NCI-H1105 (cell line): Measurements from ENCODE around the gene BIRC5.
A peak's percentile ranks its signal among the peaks of the same experiment; 100 is the strongest.
"Not testable (repeated sequence)": the region's sequence is repeated elsewhere in the genome, so short reads cannot be mapped to it uniquely, and the experiment has no call there.

Experiments used
- DNase-seq: peaks from one replicate; lab custom pipeline; 2025; lab: John Stamatoyannopoulos, UW

Gene BIRC5

DNA sequence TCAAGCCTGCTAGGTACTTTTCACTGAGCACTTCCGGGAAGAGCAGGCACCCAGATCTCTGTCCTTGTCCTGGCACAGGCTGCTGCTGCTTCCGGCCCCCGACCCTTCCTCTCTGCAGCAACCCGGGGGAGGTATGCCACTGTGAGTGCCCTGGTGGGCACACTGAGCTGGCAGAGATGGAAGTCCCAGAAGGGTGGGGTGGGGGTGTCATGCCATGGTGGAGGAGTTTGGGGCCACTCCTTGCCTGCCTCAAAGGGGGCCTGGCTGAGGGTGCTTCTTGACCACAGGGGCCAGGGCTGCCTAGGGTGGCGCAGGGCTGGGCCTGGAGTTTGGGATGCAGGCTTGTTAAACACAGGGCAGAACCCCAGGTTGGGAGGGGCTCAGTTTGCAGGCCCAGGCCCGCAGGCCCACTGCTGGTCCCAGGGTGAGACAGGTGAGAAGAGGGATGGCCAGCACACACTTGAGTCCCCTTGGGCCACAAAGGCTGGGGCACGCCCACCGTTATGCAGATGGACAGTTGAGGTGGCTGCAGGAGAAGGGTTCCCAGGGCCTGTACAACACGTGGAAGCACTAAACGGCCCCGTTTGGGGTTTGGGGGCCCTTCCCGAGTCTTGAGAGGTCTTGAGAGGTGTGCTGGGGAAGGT lies 26.1 kb downstream of the BIRC5 start:
- no peak for DNase-seq

DNA sequence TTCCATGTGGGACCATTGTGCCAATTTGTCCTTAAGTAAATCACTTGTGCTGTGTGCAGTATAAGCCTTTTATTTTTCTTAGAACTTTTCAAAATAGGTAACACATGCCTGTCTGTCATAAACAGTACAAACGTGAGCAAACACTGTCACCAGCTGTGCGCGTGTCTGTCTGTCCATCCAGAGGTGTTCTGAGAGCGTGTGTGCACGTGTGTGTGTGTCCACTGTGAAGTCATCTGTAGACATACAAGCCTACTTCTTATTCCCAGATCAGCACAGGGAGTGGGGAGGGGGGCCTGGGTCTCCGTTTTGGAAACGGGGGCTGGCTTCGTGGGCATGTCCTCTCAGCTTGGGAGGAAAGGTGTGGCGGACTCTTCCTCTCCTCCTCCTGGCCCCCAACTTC lies 26.8 kb downstream of the BIRC5 start:
- no peak for DNase-seq

DNA sequence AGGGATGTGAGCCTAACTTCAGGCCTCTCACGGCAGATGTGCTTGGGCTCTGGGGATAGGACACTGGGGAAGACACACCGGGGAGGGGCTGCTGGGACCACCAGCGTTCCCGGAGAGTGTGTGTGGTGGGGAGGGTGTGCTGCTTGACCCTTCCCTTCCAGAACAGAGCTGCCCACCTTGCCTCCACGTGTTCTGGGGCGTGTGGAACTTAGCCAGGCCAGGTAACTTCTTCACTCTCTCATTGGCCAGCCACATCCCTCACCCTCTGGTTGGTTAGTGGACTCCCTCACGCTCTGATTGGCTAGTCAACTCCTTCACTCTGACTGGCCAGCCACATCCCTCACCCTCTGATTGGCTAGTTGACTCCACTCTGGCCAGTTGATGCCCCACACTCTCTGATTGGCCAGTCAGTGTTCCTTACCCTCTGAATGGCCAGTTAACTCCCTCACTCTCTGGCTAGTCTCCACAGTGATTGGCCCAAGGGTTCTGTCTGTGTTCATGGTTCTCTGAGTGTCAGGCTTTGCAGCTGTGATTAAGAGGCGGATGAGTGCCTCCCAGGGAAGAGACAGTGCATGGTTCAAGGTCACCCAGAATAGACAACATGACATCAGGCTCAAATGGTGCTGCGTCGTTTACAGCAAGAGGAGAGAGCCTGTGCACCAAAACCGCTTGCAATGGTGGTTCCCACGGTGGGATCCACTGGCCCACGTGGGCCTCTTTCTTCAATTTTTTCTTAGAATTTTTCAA lies 27.4 kb downstream of the BIRC5 start:
- no peak for DNase-seq

DNA sequence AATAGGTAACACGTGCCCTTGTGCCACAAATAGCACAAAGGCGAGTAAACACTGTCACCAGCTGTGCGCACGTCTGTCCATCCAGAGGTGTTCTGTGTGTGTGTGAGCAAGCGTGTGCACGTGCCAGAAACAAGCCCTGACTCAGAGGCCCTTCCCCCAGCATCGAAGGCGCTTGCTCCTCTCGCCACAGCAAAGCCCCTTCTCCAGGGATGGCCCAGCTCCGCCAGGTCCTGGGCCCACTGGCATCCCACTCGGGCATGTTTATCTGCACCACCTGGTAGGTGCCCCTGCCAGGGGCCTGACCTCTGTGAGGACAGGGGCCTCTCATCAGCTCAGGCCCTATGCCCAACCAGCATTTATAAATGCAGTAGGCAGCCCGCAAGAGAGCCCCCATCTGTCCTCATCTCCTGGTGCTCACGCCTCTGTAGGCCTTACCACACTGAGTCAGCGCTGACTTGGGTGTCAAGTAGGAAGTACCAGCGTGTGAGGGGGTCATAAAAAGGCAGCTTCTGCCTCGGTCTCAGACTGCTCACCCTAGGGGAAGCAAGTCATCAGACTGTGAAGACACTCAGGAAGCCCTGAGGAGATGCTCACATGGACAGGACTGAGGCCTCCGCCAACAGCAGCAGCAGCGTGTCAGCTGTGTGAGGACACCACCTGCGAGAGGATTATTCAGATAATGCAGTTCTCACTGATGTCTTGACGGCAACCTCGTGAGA lies 28.1 kb downstream of the BIRC5 start:
- DNase-seq, result no peak

DNA sequence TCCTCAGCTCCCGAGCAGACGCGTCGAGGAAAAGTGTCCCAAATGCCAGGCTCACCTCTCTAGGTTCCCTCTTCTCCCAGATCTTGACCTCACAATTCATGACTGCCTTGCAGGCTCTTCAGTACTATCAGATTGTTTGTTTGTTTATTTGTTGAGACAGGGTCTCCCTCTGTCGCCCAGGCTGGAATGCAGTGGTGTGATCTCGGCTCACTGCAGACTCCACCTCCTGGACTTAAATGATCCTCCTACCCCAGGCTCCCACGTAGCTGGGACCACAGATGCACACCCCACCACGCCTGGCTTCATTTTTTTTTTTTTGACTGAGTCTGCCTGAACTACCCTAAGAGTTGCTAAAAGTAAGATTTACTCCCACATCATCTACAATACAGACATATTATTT lies 33.3 kb downstream of the BIRC5 start:
- no peak for DNase-seq

DNA sequence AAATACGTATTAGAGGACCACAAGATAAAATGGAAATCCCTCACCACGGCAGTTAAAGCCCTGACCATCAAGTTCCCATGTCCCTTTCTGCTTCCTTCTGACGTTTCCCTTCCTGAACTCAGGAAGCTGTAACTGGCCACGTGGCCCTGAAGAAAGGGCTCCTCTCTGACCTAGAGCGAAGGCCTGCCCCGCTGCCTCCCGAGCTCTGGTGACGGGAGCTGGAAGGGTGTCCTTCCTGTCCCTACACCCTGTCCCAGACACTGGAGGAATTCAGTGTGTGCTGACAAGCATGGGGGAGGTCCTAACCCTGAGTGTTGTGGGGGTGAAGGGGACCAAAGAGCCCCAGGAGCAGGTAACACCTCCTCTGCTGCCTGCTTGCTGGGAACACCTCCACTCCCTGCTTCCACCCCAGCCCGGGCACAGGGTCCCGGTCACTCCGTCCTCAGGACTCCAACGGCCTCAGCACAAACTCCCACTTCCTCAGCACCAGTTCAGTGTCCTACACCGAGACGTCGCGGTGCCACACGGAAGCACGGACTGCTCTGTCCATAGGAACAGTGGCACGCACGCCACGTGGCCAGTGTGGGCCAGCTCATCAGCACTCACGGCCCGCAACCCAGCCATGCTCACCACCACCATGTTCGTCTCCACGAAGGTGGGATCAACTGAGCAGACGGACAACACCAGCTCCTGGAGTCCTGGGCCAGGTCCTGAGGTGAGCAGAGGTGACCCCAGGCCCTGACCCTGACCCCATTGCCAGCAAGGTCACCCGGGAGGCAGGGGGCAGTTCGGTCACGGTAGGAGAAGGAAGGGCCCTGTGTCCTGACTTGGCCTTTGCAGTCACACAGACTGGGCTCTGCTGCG lies 34.2 kb downstream of the BIRC5 start:
- DNase-seq, result no peak

DNA sequence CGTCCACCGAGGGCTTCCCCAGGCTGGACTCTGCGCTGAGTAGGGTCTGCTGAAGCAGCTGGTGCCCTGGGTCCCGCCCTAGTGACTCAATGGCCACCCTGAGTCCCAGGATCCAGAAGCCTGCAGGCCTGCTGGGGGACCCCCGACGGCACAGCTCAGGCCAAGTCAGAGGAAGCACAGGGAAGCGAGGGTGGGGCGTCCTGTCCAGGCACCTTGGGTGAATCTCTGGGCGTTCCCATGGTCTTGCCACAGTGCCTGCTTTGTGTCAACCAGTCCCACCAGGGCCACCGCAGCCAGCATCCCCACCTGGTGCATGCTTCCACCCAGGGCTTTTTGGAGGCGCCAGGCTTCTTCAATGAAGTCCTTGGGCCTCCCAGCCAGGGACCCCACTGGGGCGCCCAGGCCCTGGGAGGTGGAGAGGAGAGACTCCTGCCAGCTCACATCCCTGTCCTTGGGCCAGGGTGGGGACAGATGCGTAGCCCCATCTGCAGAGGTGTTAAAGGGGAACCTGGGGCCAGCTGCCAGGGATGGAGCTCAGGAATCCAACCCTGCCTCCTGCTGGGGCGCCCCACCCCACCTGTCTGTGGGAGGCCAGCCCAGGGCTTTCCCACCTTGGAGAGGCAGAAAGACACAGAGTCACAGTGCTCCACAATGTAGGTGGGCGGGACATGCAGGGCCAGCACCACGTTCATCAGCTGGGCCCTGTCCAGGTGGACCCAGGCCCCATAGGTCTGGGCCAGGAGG lies 35.2 kb downstream of the BIRC5 start:
- DNase-seq, result no peak

DNA sequence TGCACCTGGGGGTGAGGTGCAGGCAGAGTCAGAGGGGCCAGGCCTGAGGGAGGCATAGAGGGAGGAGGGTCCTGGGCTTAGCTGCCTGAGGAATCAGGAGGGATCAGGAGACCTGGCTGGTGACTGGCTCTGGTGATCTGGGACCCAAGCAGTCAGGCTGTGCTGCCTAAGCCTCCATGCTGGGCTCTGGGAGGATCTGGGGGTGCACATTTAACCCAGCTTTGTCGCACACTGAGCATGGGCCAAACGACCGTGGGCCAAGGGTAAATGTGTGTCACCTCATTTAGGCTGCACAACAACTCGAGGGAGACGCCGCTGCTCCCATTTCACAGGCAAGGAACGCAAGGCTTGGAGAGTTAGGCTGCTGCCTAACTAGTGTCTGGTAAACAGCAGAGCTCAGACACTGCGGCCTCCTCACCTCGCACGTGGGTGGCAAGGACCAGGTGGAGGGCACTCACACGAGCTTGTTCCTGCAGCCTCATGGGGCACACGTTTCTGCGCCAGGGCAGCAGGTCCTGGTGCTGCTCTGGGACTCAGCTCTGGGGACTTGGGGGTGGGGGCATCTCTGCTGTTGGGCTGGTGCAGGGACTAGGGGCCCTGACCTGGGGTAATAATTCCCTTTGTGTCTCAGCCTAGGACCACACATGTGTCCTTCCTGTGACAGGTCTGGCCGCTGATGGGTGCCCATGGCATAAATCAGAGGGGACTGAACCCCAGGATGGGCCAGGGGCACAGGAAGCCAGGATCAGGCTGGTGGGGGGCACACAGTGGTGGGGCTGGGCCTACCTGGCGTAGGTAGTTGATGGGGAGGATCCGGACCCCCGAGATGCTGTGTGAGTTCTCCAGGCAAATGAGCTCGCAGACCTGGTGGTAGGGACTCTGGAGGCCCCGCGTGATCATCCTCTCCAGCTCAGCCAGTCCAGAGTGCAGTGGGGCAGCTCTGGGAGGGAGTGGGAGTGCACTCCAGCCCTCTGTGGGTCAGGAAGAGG lies 36.1 kb downstream of the BIRC5 start:
- DNase-seq, result no peak

DNA sequence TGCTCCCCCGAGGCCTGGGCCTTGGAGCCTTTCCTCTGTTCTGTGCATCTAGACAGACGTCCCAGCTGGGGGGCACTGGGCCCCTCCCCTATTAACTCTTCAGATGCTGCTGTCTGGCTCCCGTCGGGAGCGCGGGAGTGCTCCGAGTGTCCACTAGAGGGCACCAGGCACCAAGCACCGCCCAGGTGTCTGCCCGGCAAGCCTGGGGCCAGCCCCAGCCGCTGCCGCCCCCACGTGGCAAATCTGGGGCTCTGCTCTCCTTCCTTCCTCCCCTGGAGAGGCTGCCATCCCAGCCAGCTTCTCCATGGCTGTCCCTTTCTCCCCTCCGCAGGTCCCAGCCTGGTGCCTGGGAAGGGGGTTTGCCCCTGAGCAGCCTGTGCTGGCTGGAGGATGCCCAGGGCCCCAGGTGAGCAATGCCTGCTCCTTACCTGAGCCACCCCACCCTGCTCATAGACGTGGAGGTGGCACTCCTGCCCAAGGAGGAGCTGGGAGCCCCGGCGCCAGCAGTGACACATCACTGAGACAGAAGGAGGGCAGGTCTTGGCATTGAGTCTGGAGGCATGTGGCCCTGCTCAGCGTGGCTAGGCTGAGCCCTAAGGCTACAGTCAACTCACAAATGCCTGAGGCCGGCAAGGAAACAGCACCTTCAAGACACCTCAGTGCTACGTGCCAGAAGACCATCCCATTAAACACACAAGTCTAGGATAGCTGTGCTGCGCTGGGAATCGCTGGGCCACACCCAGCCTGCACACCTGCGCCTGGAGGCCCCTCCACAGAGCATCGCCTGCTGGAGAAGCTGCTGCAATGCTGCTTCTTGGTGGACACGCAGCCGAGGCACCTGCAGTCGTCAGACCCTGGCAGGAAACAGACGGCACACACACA lies 37.1 kb downstream of the BIRC5 start:
- peak; percentile 64 for DNase-seq

DNA sequence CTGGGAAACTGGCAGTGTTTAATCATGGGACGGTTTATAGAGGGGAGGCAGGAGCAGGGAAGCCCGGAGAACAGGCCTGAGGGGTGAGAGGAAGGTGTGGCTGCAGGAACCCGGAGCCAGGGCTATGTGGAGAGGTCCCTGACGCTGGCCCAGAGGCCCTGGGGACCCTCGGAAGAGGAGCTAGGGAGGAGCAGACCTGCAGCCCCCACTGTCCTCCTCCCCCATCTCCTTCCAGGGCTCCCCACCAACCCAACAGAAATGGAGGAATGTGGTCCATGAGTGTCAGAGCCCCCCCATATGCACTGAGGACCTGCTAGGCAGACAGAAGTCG lies 37.7 kb downstream of the BIRC5 start:
- DNase-seq, result no peak

DNA sequence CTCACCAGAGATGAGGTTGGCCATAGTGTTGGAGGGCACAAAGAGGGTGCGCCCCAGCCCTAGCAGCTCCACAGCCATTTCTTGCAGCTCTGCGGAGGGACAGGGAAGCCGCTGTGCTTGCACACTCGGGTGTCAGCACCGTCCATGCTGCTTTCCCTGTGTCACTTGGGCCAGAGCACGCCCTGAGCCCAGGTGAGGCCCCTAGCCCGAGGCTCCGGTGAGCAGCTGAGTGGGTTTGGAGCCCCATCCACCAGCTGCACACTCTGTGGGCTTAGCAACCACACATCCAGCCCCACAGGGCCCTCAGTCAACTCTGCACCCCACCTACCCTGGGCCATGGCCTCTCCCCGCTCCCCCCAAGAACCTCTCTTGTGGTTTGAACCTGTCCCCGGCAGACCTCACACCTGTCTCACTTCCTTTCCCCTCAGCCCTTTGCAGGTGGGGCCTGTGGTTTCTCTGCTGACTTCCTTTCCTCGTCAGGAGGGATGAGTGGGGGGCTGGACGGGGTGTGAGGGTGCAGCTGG lies 38.1 kb downstream of the BIRC5 start:
- DNase-seq, result no peak

DNA sequence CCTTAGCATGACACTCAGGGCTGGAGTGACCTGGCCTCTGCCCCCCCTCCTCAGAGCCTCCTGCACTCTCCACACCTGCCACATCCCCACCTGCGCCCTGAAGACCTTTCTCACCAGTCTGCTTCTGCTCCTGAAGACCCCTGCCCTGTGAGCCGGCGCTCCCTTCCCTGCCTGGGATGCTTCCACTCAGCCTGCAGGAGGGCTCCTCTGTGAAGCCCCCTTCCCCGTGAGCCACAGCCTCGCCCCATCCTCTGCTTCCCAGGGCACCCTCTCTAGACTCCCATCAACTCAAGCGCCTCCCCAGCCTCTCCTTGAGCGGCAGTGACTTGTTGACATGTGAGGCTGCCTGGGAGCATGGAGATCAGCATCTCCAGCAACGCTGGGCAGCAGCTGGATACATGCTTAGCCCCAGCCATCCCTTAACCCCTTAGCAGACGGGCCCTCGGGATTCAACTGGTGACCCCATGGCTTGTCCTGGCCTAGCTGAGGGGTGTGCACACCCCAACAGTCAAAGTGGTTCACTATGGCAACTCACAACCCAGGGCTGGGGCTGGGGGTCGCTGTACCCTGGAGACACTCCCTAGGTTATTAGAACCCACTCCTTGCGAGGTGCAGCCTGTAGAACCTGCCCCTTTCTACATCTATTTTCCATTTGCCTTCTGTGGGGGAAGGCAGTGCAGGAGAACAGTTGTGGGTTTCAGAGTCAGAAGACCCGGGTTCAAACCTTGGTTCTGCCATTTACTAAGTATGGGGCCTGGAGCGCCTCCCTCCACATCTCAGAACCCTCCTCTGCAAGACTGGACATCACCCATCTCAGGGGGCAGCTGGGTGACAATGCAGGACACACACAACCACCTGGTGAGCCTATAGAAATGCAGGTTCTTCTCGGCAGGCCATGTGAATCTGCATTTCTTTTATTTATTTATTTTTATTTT lies 38.9 kb downstream of the BIRC5 start:
- no peak for DNase-seq

DNA sequence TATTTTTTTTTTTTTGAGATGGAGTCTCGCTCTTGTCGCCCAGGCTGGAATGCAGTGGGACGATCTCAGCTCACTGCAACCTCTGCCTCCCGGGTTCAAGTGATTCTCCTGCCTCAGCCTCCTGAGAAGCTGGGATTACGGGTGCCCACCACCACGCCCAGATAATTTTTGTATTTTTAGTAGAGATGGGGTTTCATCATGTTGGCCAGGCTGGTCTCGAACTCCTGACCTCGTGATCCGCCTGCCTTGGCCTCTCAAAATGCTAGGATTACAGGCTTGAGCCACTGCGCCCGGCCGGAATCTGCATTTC lies 39.5 kb downstream of the BIRC5 start:
- DNase-seq, result not testable (repeated sequence)

DNA sequence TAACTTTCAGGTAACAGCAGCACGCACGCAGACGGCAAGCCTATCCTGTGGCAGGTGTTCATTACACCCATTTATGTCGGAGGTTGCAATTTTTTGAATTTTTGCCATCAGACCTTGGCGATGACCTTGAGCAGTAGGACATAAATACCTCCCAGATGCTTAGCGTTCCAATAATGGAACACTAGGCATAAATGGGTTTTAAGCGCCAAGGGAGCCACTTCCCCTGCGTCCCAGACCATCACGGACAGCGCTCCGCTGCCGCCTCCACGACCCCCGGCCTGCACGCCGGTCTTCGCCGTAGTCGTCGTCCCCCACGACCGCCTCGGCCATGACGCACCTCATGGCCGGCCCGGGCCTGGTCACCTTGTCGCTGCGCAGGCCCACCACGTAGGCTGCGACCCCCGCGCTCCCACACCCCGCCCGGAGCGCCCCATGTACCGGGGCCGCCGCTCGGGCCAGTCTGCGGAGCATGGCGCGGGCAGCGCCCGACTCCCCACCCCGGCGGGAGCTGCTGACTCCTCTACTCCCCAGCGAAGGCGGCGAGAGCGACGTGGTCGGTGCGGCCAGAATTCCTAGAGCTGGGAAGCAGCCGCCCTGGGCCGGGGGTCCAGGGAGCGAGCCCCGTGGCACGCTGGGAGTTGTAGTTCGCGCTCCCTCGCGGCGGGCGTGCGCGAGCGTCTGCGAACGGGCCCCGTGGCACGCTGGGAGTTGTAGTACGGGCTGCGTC lies 40.1 kb downstream of the BIRC5 start:
- peak; percentile 74 for DNase-seq

DNA sequence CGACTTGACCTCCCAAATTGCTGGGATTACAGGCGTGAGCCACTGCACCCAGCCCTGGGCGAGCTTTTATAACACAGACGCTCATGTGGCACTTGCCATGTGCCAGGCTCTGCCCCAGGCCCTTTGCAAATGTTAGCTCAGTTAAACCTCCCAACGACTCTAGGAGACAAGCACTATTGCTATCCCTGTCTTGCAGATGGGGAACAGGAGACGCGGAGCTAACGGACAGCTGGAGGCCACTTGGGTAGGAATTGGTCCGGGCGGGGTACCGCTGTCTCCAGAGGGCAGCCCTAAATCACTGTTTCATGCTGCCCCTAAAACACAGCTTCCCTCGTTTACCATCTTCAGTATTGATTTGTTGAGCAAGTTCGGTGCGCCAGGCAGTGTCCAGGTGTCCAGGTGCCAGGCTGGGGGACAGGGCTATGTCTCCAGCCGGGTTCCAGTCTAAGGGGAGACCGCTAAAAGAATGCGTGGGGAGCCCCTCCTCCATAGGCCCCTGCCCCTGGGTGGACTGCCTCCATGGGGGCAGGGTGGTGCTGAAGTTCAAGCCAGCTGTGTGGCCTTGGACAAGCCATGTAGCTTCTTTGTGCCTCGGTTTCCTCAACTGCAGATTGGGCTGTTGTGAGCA lies 41.1 kb downstream of the BIRC5 start:
- no peak for DNase-seq

DNA sequence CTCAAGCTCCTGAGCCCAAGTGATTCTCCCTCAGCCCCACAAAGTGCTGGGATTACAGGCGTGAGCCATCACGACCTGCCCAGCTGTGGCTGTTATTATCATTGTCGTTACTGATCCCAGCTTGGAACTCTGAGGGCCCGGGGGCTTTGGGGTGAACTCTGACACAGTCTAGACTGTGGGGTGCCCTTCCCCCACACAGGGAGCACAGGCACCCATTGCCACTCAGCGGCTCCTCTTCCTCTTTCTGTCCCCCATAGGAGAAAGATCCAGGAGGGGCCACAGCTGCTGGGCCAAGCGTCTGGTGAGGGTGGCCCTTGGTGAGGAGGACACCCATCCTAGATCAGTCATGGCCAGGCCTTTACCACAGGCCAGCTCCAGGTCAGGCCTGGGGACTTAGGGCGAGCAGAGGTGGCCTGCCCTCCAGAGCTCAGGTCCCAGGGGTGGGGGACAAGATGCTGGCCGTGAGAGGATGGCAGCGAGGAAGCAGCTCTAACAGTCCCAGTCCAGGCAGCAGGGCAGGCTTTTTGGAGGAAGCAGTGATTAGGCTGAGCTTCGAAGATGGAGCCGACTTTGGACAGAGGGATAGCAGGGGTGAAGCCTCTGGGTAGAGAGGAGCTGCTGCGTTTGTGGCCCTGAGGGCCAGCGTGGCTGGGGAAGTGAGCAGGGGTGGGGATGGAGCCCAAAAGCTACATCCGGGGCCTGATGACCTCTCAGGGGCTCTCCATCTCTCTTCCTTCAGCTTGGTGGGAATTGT lies 42.1 kb downstream of the BIRC5 start:
- no peak for DNase-seq
